NCI-H446 treated with DMSO at 0.1 percent for 48 hours (cell line): Measurements from ENCODE around the gene C16orf95.

Experiments used
- DNase-seq: peaks from one replicate; lab custom pipeline; 2025; lab: John Stamatoyannopoulos, UW

The C16orf95 gene

GRCh38 chr16:87316450-87316922 lies 706 bp downstream of the C16orf95 start:
- no peak for DNase-seq

DNA sequence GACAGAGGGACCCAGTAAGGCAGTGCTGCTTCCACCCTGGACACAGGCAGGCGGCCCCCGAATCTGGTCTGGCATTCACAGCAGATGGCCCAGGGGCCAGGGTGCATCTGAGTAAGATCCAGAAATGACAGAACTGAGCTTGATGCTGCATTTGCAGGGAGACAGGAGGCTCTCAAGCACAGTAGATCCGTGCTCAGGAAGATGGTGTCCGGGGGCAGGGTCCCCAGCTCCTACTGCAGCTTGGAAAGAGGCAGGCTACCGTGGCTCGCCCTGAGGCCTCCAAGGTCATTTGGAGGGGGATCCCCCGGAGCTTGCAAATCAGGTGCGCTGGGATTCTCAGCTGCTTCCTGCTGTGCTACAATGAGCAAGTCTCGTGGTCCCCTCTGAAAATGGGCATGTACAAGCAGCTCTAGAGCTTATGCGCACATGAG lies 2.2 kb downstream of the C16orf95 start:
- DNase-seq, result no peak

GRCh38 chr16:87312008-87312407 lies 5.2 kb downstream of the C16orf95 start:
- no peak for DNase-seq

GRCh38 chr16:87311387-87311786 lies 5.8 kb downstream of the C16orf95 start:
- DNase-seq, result no peak

GRCh38 chr16:87310610-87311009 lies 6.6 kb downstream of the C16orf95 start:
- DNase-seq, result no peak

DNA sequence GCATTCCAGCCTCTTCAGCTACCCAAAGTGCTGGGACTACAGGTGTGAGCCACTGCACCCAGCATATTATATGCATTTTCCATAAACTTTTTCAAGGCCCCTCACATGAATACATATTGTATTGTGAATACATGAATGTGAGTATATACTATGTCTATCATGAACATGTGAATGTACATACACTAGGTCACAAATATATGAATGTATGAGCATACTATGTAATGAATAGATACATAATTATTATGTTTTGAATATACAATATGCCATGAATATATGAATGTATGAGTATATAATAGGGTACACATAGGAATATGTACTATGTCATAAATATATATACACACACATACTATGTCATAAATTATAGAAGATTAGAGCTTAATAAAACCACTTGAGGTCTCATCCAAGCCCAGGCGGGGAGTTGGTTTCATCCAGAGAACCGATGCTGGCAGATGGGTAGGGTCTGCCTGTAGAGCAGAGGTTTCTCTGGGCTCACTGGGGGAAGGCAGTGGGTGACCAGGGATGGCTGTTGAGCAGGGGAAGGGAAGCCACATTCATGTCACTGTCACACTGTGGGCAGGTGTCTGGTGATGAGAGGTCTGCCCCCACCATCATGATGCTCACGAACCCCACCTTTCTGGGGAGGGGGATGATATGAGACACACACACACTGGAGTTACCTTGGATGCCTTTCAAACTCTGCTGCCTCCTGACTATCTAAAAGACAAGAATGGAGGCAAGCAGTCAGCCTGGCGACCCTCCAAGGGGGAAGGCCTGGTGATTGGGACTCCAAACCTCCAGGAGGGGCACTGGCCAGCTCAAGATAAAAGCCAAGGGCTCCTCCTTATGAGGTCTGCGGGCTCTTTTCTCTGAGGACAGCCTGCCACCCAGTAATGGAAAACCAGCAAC lies 7.3 kb downstream of the C16orf95 start:
- no peak for DNase-seq

GRCh38 chr16:87308826-87309225 lies 8.4 kb downstream of the C16orf95 start:
- DNase-seq, result no peak

DNA sequence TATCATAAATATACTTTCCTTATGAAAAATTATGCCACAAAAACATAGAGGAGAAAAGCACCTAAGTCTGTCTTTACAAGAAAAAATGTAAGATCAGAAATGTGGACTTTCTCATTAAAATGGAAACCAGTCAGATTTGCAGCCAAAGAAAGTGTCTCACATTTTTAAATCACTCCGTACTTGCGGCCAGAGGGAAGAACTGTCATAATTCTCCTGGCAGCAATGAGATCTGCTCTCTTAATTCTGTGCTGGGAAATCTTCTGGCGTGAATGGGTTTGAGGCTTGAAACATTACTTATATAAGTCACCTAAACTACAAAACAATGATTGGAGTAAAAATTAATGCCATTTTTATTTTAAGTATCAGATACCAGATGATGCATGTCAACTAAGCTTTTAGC lies 10.7 kb downstream of the C16orf95 start:
- no peak for DNase-seq

DNA sequence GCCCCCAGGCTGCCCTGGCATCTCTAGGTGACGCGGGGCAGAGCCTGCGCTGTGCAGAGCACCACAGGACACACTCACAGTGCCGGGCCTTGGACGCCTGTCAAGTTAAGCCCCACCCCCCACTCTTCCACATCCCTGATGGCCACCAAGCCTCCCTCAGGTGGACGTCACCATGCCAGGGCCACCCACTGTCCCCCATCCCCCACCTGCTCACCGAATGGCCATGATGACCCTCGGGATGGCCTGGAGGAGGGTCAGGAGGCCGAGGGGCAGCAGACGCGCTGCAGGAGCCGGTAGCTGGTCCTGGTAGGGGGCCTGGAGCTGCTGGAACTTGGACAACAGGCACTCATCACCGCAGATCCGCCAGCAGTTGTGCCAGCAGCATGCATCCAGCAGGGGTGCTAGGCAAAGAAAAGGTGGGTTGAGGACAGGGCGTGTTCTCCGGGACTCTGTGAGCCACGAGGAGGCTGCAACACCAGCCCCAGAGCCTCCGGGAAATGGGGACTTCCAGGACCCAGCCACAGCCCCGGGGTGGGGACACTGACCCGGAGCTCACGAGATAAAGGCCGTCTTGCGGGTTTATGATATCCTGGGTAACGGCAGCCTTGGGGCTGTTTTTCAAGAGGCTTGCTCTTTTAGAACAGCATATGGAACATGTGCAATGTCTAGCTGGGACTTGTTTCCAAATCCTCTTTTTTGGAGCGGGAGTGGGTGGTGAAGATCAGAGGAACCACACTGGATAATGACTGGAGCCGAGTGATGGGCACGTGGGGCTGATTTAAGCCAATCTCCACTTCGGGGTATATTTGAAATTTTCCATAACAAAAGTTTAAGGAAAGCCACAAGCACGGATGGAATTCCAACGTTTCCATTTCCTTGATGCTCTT lies 11.4 kb downstream of the C16orf95 start:
- DNase-seq, result no peak

DNA sequence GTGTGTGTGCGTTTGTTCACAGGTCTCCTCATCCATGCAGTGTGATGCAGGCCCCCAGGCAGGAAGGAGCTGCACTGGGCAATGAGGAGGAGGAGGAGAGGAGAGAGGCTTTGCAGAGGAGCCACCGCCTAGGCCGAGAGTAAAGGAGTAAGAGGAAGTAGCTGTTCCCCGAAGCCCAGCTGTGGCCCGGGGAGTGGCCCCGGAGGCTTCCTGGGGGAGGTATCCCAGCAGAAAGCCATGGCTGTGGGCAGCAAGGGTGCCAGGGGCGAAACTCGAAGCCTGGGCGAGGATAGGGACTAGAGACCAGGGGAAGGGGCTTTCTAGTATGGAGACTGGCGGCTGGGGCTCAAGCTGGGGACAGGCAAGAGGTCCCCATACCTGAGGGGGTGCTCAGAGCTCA lies 12.2 kb downstream of the C16orf95 start:
- no peak for DNase-seq

- DNase-seq, result no peak
Observed at GRCh38 chr16:87303962-87304521, 13.2 kb downstream of the C16orf95 start.

DNA sequence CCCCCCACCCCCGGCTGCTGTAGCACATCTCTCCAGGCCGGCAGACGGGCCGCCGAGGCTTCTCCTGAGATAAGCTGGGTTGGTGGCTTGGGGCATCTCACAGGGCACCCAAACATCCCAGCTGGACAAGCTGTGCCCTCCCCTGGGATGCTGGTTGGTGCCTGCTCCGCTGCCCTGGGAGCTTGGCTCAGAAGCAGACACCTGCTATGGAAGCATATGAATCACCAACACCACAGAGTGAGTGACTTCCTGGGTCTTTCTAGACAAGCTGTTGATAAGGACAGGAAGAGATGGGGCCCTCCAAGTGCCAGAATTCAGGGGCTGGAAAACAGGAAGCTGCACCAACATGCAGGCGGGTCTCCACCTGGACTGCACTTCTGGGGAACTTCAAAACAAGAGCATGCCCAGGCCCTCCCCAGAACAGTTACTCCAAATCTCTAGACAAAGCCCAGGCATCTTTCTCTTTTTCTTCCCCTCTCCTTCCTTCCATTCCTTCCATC lies 13.7 kb downstream of the C16orf95 start:
- DNase-seq, result no peak

- no peak for DNase-seq
Observed at GRCh38 chr16:87298857-87299465, 18.2 kb downstream of the C16orf95 start.

- DNase-seq, result no peak
Observed at GRCh38 chr16:87297918-87298631, 19.1 kb downstream of the C16orf95 start.

- no peak for DNase-seq
Observed at GRCh38 chr16:87297407-87297806, 19.8 kb downstream of the C16orf95 start.

GRCh38 chr16:87295661-87296531 lies 21.3 kb downstream of the C16orf95 start:
- no peak for DNase-seq

GRCh38 chr16:87295259-87295658 lies 21.9 kb downstream of the C16orf95 start:
- DNase-seq, result no peak

- no peak for DNase-seq
Observed at GRCh38 chr16:87293990-87294389, 23.2 kb downstream of the C16orf95 start.

DNA sequence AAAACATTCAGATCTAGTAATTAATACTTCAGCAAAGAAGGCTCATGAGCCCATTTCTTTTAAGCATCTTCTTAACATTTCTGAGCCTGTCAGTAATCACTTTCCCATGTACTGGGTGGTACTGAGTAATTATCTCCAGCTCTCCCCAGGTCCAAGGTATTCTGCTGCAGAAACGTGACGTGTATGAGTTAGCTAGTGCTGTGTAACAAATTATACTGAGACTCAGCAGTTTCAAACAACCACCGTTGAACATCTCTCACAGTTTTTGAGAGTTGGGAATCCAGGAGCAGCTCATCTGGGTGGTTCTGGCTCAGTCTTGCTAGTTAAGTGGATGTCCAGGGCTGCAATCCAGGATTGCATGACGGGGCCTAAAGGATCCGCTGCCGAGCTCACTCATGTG lies 25.2 kb downstream of the C16orf95 start:
- no peak for DNase-seq

- DNase-seq, result no peak
Observed at GRCh38 chr16:87288753-87289362, 28.3 kb downstream of the C16orf95 start.
